ENCODE data around the gene TECPR1.

Gene TECPR1

DNA sequence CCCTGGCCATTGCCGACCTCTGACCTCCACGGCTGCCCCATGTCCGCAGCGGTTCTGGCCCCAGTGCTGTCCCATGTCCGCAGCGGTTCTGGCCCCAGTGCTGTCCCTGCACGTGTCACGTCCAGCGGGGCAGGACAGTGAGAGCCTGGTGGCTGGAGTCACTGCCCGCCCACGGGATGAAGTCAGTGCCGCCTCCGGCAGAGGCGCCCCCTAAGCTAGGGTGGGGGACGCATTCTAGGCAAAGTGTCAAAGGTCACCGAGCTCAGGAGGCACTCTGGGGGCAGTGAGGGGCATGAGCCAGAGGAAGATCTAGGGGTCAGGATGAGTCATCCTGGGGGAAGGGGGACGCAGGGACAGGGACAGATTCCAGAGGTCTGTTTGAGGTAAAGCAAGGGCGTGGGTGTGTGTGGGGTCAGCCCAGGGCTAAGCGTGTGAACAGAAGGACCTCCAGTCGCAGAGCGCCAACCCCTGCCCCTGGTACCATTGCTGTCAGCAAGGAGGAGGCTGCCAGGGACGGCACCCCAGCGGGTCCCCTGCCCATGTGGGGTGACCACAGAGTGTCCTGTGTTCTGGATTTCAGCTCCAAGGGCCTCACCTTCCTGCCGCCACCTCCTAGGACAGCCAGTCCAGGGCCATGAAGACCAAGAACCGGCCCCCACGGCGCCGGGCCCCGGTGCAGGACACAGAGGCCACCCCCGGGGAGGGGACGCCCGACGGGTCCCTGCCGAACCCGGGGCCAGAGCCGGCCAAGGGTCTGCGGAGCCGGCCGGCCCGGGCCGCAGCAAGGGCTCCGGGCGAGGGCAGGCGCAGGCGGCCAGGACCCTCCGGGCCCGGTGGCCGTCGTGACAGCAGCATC lies 40.1 kb downstream of the TECPR1 start:
- DNase-seq (ENCODE audit: low read depth in 2 of 2, low spot score in 1 of 2), result no peak

DNA sequence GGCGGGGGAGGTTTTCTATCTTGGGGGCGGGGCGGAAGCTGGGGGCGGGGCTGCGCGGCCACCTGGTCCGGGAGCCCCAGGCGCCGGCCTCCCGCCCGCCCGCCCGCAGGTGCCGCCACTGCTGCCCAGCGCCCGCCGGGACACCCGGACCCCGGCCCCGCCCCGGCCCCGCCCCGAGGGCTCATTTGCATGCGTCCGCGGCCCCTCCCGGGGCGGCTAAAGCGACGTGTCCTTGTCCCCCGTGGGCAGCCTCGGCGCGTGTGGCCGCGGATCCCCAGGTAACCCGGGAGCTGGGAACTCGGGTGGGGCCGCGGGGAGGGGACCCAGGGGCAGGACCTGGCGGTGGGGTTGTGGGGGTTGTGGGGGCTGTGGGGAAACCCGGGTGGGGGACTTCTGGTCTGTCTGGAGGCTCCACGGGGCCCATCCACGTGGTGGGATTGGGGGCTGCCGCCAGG lies 40.8 kb downstream of the TECPR1 start, which contains the start of gene BHLHA15:
Gene BHLHA15, plus strand, starts transcription at position 219 of the 455 bp plus-strand sequence. CDS start 871 bp downstream, outside the sequence.
- DNase-seq (ENCODE audit: low read depth in 2 of 2, low spot score in 1 of 2), result no peak

DNA sequence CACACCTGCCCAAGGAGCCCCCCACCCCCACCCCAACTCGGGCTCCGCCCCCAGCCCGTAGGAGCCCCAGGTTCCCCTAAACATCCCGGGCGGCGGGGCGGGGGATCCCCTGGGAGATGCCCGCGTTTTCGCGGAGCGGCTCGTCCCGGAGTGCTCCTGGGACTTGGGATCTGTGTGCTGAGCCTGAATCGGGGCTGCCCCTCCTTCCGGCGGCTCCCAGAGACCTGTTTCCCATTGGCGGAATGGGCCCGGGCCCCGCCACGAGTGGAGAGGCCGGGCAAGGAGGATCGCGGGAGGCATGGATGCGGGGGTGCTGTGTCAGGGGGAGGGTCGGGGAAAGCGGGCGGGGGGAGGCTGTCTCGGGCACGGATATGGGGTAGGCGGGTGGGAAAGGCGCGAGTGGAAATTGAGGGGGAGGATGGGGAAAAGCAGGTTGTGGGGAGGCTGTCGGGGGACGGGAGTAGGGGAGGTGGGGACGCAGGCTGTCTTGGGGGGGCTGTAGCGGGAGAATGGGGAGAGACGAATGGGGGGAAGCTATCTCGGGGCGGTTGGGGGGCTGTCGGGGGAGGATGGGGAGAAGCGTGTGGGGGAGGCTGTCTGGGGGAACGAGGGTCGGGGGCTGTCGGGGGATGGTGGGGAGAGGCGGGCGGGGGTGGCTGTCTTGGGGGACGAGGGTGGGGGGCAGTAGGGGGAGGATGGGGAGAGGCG lies 41.4 kb downstream of the TECPR1 start:
- no peak for DNase-seq (ENCODE audit: low read depth in 2 of 2, low spot score in 1 of 2)

DNA sequence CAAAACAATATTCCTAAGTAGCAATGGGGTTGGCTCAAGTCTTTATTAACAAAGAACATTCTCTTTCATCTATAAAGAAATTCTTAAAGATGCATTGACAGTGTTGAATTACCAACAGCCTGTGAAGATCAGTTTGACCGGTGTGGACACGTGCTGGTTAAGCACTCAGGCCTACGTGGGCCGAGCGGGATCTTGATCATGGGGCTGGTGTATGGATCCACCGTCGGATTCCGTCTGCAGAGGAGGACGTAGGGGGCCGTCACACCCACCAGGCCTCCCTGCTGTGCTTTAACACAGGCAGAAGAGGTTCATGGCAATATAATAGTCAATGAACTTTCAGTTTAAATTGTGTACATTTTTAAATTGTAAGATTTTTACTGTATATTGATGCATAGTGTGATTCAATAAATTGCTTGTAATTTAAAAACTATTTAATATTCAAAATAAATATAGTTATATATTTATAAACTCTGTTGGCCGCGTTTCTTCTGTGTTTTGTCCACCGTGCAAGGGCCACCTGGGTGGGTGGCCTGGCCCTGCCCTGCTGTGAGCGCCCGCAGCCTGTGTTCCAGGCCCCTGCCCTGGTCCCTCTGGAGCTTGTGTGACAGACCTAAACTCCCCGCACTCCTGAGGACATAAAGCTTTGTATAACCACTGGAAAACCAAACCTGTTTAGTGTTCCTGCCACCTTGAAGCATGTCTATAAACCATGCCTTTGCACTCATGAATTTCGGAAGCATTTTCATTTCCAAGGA lies 42.7 kb downstream of the TECPR1 start:
- DNase-seq (ENCODE audit: low read depth in 2 of 2, low spot score in 1 of 2), result no peak

DNA sequence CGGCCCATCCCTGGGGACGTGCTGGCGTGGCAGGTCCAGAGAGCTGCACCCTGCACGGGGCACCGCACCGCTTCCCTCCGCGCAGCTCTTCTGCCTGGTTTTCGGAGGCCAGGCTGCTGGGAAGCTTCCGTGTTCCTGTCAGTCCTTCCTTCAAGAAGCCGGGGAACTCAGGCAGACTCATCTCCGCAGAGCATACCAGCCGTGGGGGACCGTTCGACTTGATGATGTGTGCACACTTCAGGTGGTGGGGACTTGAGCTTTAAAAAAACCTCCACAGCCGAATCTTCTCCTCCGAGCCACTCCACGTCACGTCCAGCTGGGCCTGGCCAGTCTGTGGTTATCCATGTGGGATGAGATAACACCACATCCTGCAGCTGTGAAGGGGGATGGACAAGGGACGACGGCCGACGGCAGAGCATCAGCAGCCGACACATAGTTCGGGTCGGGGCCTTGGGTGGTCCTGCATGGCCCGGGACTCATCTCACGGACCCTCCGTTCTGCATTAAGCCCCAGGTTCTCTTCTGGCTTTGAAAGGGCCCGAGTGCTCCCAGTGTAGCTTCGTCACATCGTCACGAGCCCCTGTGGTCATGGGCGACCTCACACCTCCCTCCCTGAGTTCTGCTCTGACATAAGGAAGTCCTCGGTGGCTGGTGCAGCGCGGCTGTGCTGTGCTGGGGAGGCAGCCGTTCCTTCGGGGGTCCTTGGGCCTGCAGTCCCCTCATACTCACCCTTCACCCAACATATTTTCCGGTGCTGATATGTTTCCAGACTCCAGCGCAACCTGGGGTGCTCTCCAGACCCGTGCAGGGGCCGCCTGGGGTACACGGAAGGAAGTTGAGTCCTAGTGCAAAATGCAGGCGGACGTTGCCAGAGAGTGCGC lies 45.3 kb downstream of the TECPR1 start:
- DNase-seq (ENCODE audit: low read depth in 2 of 2, low spot score in 1 of 2), result no peak

DNA sequence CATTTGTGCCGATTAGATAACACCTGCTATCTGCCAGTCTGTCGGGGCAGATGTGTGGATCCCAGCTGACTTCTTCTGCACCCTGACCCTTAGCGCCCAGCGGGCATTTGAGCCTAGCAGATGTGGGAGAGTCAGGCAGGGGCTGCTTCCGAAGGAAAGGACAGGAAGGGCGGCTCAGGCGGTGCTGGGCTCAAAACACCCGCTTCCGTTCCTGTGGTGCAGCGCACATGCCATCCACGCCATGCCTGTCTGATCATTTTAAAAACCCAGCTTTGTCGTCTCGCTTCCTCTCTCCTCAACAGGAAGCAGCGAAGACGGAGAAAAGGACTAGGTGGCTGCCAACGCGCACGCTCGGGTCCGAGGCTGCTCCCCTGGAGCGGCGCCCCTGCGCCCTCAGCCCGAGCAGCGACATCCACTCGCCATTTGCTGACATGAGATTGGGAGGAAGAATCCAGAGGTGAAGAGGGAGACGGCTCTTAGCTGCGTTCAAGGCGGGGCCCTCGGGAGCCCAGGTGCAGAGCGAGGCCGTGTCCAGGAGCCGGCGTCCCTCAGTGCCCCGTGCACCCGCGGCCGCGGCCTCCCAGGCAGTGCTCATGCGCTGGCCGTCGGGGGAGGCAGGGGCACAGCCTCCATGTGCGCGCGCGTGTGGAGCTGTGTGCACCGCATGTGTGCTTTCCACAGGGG lies 46.7 kb downstream of the TECPR1 start:
- DNase-seq (ENCODE audit: low read depth in 2 of 2, low spot score in 1 of 2), result no peak

DNA sequence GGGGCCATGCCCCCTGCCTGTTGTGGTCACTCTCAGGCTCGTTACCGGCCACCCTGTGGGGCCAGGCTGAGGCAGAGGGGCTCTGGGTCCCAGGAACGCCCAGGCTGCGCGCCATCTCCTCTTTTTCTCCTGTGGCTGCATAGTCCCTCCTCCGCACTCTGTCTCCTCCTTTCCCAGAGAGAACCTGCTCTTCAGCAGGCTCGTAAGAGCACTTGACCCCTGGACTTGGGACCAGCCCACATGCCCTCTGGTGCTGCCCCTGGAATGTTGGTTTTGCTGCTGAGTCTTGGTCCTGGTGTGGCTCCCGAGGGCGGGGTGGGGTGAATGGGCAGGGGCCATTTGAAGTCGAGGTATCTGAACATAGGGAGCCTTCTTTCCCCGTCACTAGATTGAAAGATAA lies 47.4 kb downstream of the TECPR1 start:
- no peak for DNase-seq (ENCODE audit: low read depth in 2 of 2, low spot score in 1 of 2)

DNA sequence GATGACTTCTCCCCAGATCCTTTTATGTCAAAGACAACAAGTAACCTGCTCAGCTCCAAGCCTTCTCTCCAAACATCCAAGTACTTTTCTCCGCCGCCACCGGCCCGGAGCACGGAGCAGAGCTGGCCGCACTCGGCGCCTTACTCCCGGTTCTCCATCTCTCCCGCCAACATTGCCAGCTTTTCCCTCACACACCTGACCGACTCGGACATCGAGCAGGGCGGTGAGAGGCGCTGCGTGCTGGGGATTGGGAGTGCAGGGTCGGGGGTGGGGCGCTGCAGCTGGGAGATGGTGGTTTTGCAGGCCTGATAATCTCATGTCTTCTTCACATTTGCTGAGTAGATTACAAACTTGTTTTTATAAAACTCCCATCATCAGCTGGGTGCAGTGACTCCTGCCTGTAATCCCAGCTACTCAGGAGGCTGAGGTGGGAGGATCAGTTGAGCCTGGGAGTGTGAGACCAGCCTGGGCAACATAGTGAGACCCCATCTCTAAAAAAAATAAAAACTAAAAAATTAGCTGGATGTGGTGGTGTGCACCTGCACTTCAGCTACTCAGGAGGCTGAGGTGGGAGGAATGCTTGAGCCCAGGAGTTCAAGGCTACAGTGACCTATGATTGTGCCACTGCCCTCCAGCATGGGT lies 47.9 kb downstream of the TECPR1 start:
- DNase-seq (ENCODE audit: low read depth in 2 of 2, low spot score in 1 of 2), result no peak

DNA sequence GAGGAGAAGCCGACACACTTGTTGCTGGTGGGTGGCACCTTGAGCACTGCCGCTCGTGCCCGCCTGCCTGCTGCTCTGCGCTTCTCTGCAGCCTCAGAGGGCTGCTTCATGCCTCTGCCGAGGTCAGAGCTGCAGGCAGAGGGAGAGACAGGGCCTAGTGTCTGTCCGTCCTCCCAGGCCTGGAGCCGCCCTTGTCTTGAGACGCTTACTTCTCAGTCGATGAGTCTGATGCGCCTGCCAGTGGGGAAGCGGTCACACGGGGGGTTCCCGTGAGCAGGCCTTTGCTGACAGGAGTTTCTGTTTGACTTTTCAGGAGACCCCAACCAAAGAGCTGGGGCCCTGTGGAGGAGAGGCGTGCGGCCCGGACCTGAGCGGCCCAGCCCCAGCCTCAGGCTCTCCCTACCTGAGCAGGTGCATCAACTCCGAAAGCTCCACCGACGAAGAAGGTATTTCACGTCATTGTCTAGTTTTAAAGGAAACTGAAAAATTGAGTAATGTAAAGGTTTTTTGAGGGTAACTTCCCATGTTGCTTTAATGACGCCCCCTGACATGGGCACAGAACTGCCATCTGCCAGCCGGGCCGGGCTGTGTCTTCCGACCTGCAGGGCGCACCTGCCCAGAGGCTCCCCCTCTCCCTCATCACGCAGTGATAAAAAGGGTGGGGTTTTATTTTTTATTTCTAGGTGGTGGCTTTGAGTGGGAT lies 48.6 kb downstream of the TECPR1 start:
- DNase-seq (ENCODE audit: low read depth in 2 of 2, low spot score in 1 of 2), result no peak

DNA sequence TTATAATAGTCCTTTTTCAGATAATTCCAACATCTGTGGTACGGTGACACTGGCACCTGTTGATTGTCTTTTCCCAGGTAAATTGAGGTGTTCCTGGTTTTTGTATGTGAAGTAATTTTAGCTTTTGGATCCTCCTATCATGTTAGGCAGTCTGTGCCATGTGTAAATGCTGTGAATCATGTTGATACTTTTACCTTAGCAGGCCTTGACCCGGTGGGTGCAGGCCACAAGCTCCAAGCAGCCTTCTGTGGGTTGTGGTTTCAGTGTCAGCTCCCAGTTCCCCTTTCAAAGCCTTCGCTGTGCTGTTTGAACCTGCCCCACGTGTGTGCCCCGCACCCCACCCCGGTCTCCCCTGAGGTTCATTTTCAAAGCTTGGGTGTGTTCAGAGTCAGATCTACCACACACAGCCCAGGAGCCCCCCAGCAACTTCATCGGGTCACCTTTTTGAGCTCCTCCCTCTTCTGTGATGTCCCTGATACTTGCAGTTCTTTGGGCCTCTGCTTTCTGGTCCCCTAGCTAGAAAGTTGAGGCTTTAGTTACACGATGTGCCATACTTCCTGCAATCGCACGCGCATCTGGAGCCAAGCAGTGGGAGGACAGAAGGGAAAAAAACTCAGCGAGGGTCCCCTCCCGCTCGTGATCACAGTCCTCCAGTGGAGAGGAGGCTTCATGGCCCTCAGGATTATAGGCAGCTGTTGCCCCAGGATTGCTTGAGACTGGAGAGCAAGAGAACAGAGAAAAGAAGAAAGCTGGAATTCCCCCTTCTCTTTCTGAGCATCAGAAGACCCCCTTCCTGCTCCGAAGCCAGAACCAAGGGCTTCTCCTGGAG lies 49.5 kb downstream of the TECPR1 start:
- DNase-seq (ENCODE audit: low read depth in 2 of 2, low spot score in 1 of 2), result peak; percentile 19 to 50

DNA sequence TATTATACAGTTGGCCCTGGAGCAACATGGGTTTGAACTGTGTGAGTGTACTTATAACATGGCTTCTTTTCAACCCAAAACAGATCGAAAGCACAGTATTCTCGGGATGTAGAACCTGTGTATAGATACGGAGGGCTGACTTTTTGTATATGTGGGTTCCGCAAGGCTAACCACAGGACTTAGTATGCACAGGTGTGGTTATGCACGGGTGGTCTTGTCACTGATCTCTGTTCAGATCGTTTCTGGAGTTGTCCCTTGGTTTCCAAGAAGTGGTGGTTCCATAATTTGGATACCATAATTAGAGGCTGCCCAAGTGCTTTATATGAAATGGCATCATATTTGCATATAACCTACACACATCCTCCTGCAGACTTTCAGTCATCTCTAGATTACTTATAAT lies 51.7 kb downstream of the TECPR1 start:
- no peak for DNase-seq (ENCODE audit: low read depth in 2 of 2, low spot score in 1 of 2)

DNA sequence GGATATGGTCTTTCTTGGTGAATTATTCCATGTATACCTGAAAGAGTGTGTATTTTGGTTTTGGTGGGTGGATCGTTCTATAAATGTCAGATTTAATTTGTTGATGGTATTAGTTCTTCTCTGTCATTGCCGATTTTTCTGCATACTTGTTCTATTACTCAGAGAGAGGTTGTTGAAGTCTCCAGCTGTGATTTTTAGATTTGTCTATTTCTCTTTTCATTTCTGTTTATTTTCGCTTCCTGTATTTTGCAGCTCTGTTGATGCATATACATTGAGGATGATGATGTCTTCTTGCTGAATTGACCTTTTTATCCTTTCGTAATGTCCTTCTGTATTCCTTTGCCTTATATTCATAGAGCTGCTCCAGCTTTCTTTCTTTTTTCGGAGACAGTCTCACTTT lies 52.9 kb downstream of the TECPR1 start:
- DNase-seq (ENCODE audit: low read depth in 2 of 2, low spot score in 1 of 2), result no peak

DNA sequence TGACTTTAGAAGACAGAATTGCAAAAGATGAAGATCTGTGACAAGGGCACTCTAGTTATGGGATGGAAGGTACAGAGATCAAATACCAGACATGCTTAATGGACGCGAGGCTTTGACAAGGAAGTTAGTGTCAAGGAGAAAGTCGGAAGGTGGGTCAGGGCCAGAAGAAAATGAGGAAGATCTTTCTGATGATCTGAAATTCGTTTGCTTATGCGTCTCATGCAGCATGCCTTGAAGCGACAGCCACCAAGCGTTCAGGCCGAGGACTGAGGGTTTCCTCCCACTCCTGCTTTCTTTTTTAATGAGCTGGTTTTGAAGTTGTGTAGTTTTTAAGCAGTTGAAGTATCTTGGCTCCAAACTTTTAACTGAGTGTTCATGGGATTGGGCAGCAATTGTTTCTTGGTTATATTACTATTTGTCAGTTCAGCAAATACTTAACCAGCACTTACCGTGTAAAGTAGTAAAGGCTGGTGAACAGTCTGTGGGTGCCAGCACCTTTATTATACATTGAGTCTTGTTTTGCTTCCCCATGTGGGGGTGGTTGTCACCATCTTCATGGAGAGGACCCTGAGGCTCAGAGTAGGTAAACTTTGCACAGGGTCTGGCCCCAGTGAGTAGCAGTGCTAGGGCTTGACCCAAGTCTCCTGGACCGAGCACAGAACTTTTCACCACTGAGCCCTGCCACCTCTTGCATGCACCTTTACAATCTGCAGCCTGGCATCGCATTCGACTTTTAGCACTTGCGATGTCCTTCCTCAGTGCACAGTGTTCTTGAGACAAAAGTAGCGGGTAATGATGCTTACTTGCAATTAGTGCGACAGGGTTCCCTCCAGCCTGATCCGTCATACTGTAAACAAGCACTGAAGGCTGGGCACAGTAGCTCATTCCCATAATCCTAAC lies 55.1 kb downstream of the TECPR1 start:
- DNase-seq (ENCODE audit: low read depth in 2 of 2, low spot score in 1 of 2), result no peak

DNA sequence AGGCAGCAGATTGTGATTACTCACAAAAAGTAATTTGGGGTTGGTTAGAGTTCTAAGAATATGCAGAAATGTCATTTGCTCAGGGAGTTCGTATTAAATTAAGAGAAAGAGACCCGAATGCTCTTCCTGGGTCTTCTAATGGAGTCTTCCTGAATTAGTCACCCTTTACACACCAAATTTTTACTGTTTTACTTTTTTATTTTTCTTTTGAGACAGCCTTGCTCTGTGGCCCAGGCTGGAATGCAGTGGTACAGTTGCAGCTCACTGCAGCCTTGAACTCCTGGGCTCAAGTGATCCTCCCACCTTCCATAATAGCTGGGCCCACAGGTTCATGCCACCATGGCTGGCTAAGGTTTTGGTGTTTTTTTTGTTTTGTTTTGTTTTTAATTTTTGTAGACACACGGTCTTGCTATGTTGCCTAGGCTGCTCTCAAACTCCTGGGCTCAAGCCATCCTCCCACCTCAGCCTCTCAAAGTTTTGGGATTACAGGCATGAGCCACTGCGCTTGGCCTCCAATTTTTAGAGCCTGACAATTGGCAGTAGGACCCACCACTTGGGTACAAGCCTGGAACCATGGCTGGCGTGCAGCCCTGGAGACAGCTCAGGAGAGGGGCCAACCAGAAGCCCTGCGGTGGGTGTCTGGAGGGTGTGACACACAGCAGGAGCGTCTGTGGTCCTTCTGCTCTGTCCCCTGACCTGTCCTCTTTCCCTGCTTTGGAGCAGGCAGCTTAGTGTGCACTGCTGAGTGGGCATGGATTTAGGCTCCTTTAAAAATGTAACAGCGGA lies 57.2 kb downstream of the TECPR1 start:
- no peak for DNase-seq (ENCODE audit: low read depth in 2 of 2, low spot score in 1 of 2)

DNA sequence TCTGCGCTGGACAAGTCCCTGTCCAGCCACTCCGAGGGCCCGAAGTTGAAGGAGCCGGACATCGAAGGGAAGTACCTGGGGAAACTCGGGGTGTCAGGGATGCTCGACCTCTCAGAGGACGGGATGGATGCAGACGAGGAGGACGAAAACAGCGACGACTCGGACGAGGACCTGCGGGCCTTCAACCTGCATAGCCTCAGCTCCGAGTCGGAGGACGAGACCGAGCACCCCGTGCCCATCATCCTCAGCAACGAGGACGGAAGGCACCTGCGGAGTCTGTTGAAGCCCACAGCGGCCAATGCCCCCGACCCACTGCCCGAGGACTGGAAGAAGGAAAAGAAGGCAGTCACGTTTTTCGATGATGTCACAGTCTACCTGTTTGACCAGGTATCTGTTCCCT lies 57.8 kb downstream of the TECPR1 start:
- no peak for DNase-seq (ENCODE audit: low read depth in 2 of 2, low spot score in 1 of 2)

DNA sequence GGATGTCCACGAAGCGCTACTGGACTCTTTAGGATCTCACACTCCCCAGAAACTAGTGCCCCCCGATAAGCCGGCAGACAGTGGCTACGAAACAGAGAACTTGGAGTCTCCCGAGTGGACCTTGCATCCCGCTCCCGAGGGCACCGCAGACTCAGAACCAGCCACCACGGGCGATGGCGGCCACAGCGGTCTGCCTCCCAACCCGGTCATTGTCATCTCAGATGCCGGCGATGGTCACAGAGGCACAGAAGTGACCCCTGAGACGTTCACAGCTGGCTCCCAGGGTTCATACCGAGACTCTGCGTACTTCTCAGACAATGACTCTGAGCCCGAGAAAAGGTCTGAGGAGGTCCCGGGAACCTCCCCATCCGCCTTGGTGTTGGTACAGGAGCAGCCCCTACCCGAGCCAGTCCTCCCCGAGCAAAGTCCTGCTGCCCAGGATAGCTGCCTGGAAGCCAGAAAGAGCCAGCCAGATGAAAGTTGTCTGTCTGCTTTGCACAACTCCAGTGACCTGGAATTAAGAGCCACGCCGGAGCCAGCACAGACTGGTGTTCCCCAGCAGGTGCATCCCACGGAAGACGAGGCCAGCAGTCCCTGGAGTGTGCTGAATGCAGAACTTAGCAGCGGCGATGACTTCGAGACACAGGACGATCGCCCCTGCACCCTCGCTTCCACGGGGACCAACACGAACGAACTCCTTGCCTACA lies 58.4 kb downstream of the TECPR1 start:
- DNase-seq (ENCODE audit: low read depth in 2 of 2, low spot score in 1 of 2), result no peak

Data from stimulated activated CD8-positive, alpha-beta memory T cell treated with anti-CD3 and anti-CD28 coated beads, Interleukin-4, amount 100 ng/mL, for 4 hours (primary cell).